ENCODE measurements around the gene INTS11. TPM values are rescaled to one million over a fixed set of nuclear protein-coding genes. Genes with fewer than 3 reads are reported as not detected.

Gene INTS11
- total RNA-seq, 1 donor from 2014 or later = 151 TPM

GRCh38 chr1:1286313-1287261 lies 37.9 kb downstream of the INTS11 start:
- CTCF ChIA-PET = no interaction called here
- no peaks in the 10 kb centered on the region for H3K9me3 Mint-ChIP-seq

GRCh38 chr1:1285611-1286311 lies 38.7 kb downstream of the INTS11 start:
- intact Hi-C loops (cut with micrococcal nuclease) = no loop called here
- ChIA-PET POLR2A (no interaction called here), CTCF (no interaction called here)
- DNase-seq = no peak
- no peaks in the 10 kb centered on the region for H3K9me3 Mint-ChIP-seq
- H3K4me3 Mint-ChIP-seq = no peak overlapping the region
- peaks cover 9% of the 10 kb centered on the region for H3K4me1 Mint-ChIP-seq
- no peak for TF ChIP-seq CTCF (IDR thresholded peaks at IDR 0.05)
- peaks cover 2% of the 10 kb centered on the region for H3K27me3 Mint-ChIP-seq
- no peak overlapping the region for H3K27ac Mint-ChIP-seq
- H3K36me3 Mint-ChIP-seq (ENCODE audit: low read depth) = no peaks in the 10 kb centered on the region
- ATAC-seq (ENCODE audit: low read depth) = no peak

More at GRCh38 chr1:1286313-1287261, 37.9 kb downstream of the INTS11 start:
- peaks cover 9% of the 10 kb centered on the region for H3K4me1 Mint-ChIP-seq
- H3K27ac Mint-ChIP-seq = no peak overlapping the region
- ATAC-seq (ENCODE audit: low read depth) (no peak), DNase-seq (no peak)
- POLR2A ChIA-PET = no interaction called here
- no peak overlapping the region for H3K4me3 Mint-ChIP-seq
- intact Hi-C loops (cut with micrococcal nuclease) = no loop called here
- H3K27me3 Mint-ChIP-seq = peaks cover 2% of the 10 kb centered on the region
- no peaks in the 10 kb centered on the region for H3K36me3 Mint-ChIP-seq (ENCODE audit: low read depth)
- no peak for TF ChIP-seq CTCF (IDR thresholded peaks at IDR 0.05)

- DNase-seq (no peak), ATAC-seq (ENCODE audit: low read depth) (no peak)
- intact Hi-C loops (cut with micrococcal nuclease) = no loop called here
- H3K9me3 Mint-ChIP-seq = no peaks in the 10 kb centered on the region
- H3K36me3 Mint-ChIP-seq (ENCODE audit: low read depth) = no peaks in the 10 kb centered on the region
- POLR2A ChIA-PET = no interaction called here
- TF ChIP-seq CTCF (IDR thresholded peaks at IDR 0.05) = no peak
- no peak overlapping the region for H3K27ac Mint-ChIP-seq
- peaks cover 6% of the 10 kb centered on the region for H3K4me1 Mint-ChIP-seq
- H3K27me3 Mint-ChIP-seq = peaks cover 1% of the 10 kb centered on the region
- H3K4me3 Mint-ChIP-seq = no peak overlapping the region
- CTCF ChIA-PET = no interaction called here
Measured at GRCh38 chr1:1285102-1285571, 39.3 kb downstream of the INTS11 start.

GRCh38 chr1:1284221-1285101 lies 40.0 kb downstream of the INTS11 start:
- no peak for TF ChIP-seq CTCF (IDR thresholded peaks at IDR 0.05)
- CTCF ChIA-PET = no interaction called here
- no peaks in the 10 kb centered on the region for H3K27me3 Mint-ChIP-seq
- POLR2A ChIA-PET = interaction anchor here (0.8 kb wide), 1 partner anchor 301 kb away, joined by 3 read pairs; no protein-coding TSS in a partner anchor
- DNase-seq (no peak), ATAC-seq (ENCODE audit: low read depth) (no peak)
- intact Hi-C loops (cut with micrococcal nuclease) = no loop called here
- no peaks in the 10 kb centered on the region for H3K36me3 Mint-ChIP-seq (ENCODE audit: low read depth)
- peaks cover 4% of the 10 kb centered on the region for H3K4me1 Mint-ChIP-seq
- no peak overlapping the region for H3K27ac Mint-ChIP-seq
- no peaks in the 10 kb centered on the region for H3K9me3 Mint-ChIP-seq
- H3K4me3 Mint-ChIP-seq = no peak overlapping the region
